Activated CD4-positive, CD25-positive, alpha-beta regulatory T cell treated with anti-CD3 and anti-CD28 coated beads, Interleukin-2, amount 50 U/mL, for 24 hours (primary cell): ENCODE measurements around the gene CROCC2.

ENCODE experiments used
- ATAC-seq, 2 donors: fragments of 150-1000 bp; cut with Tn5 transposase; one replicate each; pipeline ENCODE4 v1.10.0; 2021; ENCODE audit warnings: mild to moderate bottlenecking in 1 of 2, moderate library complexity in 1 of 2

Gene CROCC2

DNA sequence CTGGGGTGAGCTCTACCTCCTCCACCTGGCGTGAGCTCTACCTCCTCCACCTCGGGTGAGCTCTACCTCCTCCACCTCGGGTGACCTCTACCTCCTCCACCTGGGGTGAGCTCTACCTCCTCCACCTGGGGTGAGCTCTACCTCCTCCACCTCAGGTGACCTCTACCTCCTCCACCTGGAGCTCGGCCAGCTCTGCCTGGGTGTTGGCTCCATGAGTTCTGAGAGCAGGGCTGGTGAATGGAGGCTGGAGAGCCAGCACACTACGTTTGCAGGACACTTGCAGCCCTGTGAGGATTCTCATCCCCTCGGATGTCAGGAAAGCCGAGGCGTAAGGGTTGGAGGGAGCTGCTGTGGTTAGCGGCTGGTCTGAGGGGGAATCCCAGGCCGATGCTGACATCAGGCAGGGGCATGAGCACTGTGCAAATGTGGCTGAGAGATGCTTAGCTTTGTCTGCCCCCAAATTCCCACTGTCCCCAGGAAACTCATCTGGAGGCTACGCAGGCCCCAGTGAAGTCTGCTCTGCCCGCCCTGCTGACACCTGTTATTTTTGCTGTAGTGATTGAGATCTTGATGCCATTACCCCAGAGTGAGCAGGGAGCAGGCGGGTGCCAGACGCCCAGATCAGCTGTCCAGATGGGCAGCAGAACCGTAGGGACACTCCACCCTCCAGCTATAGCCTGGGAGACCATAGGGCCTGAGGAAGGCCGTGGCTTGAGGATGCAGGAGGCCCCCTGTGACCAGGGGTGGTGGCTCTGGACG, 3.3 kb downstream of the CROCC2 start:
- ATAC-seq = no peak

DNA sequence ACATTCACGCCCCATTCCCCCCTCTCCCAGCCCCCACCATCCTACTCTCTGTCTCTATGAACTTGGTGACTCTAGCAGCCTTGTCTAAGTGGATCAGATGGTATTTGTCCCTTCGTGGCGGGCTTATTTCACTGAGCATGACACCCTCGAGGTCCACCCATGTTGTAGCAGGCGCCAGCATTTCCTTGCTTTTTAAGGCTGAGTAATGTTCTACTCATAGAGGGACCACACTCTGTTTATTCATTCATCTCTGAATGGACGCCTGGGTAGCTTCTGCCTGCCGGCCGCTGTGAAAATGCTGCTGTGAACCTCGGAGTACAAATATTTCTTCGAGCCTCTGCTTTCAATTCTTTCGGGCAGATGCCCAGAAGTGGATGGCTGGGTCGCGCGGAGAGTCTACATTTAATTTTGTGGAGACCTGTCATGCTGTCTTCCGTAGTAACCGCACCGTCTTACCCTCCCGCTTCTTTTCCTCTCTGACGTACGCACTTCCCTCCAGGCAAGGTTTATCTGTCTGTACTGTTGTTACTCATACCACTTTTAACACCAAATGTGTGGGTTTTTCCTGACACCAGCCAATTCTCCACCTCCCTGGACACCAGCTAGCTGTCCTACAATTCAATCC, 5.6 kb downstream of the CROCC2 start:
- ATAC-seq = no peak

DNA sequence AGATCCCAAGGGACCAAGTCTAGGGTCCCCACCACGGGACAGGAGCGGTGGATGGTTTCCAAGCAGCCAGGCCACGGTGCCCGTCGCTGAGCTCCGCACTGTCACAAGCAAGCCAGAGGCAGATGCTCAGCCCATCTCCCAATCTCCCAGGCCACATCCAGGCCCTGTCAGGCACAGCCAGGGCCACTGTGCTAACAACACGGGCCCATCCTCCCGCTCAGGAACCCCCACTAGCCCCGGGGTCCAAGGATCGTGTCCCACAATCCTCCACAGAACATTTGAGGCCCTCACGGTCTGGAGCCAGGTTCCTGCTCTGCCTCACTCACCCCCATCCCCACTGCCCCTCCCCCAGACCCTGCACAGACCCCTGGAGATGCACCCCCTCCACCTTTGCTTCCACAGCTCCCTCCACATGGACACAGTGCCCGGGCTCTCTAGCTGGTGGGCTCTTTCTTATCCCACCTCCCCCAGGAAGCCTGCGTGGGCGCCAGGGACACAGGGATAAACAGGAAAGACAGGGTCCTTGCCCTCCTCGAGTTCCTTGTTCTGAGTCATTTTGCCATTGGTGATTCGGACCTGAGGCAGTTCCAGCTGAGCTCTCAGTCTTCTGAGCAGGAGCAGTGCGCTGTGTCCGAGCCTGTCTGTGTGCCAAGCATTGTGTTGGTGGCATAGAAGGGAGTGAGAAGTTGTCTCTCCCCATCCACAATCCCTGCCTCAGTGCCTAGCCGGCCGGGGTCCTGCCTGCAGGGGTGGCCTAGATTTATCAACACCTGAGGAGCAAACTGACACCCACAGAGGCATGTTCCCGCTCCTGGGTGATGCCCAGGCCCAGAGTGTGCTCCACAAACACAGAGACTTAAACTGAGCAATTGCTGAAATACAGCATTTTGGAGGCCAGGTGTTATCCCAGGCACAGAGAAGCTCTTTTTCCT, 7.0 kb downstream of the CROCC2 start:
- ATAC-seq = no peak

DNA sequence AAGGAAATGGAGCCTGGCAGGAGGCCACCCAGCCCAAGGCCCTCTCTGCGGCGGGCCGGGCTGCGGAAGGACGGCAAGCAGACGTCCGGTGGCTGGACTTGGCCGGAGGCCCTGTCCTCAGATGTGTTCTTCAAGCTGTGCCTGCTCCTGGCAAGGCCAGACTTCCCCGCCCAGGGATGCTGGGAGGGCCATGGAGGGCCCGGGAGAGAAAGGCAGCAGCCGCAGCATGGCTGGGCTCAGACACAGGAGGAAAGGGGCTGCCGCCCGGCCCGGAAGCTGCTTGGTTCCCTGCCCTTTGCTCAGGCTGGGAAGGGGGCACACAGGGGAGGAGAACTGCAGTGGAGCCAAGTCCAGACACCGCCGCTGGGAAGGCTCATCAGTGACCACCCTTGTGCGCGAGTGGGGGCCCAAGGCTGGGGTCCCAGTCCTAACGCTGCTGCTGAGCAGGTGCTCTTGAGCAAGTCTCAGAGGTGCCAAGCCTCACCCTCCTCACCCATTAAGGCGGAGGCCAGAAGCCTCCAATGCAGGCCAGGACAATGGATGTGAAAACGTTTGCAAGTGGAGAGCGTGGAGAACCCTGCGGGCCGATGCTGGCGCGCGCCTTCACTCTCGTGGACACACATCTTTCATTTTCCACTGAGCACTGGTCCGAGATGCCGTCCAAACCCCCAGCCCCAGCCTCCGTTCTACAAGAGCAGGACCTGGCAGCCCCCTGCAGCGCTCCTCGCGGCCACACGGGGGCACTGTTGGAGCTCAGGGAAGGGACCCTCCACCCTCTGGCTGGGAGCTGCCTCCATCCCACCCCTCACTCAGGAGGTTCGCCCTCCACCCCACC, 7.9 kb downstream of the CROCC2 start:
- no peak for ATAC-seq

DNA sequence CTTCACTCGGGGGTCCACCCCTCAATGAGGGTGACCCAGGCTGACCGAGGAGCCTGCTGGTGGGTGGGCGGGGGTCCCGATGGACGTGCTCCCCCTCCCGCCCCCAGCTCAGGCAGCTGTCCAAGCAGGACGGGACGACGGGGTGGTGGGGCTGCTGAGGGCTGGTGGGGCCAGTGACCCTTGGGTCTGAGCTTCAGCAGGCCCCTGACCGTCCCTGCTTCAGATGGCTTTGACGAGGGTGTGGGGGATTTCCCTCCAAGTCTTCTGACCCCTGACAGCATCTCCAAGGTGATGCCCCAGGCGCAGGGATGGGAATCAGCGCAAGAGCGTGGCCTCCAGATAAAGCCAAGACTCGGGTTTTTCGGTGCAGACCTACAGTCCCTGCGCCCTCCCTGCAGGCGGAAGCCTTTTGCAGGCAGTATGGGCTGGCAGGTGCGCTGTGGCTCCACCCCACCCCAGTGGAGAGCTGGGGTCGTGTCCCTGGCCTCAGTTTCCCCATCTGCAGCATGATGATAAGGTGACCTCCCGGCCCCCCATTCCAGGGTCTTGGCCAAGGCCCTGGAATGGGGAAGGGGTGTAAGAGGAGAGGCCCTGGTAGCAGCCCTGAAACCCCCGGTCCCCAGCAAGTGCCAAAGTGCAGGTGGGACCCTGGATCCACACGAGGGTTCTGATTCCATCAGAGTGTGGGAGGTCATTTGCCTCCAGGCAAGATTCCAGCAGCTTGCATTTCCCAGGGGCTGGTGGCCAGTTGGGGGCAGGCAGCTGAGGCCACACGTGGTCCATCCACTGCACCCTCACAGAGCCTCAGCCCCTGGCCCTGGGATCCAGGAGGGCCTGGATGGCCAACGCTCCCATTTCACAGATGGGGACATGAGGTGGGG, 8.7 kb downstream of the CROCC2 start:
- ATAC-seq = no peak

DNA sequence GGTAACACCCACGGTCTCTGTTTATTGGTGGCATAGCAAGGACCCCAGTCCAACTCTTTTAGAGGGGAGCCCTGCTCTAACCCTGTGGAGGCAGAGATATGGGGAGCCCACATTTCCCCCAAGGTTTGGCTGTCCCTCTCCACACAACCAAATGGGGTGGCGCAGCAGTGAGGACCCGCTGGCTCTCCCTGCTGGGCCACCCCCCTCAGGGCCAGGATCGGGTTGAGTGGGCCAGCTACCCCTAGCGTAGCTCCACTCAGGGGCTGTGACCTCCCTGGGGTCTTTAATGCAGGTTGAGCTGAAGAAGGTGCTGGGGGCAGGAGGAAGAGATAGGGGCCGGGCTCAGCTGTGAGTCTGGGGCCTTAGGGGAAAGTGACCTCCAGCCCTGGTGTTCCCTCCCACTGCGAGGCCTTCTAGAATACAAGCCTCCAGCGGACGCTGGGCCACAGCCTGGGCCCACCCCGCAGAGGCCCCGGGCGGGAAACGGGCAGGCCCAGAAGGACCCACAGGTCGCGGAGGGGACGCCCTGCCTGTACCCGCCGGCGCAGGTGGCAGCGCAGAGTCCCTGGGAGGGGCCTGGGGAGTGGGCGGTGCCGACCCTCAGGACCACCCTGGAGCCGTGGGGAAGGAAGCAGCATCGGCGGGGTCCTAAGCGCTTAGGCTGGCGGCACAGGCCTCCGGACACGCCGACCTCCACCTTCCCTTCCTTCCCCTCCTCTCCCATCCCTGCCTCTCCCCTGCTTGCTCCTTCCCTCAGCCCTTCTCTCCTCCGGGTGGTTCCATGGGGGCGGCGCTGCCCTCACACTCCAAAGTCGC, 9.6 kb downstream of the CROCC2 start:
- ATAC-seq = no peak

DNA sequence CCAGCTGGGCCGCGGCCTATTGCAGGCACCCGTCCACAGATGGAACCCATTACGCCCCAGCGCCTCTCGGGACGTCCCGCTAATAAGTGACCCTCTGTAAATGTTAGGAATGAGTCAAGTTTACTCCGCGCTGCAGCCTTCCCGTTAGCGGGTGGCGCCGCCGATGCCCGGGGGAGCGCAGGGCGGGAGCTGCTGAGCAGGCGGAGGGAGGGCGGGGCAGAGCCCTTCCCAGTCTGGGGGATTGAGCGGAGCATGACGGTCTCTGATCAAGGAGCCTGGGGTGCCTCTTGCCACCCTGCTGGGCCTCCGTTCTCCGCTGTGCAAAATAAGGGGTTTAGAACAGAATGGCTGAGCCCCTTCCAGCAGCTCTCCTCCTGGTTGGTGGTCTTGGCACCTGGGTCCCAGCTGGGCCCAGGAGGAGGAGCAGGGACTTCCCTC, 10.5 kb downstream of the CROCC2 start:
- no peak for ATAC-seq

DNA sequence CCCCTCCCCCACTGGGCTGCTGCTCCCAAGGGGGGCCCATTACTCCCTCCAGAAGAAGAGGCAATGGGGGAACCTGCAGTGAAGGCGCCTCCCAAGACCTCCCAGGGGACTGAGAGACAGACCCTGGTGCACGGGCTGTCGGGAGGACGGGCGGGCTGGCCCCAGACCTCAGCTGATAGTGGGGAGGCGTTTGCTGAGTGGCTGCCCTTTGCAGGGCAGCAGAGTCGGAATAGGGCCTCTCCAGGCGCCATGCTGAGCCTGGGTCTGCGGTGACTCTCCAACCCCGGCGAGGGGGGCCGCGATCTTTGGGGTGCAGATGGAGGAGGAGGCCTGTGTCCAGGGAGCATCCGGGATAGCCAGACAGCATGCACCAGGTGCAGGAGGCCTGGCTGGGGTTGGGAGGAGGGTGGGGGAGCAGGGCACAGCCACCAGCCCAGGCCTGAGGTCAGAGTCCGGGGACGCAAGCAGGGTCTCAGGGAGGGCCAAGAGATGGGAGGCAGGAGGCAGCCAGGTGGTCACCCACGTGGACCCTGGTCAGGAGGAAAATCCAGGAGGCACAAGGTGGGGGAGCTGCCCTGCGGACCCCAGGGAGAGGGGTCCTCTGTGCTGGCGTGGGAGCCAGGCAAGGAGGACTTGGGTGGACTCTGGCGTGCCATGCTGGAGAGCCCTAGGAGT, 11.0 kb downstream of the CROCC2 start:
- ATAC-seq = no peak

DNA sequence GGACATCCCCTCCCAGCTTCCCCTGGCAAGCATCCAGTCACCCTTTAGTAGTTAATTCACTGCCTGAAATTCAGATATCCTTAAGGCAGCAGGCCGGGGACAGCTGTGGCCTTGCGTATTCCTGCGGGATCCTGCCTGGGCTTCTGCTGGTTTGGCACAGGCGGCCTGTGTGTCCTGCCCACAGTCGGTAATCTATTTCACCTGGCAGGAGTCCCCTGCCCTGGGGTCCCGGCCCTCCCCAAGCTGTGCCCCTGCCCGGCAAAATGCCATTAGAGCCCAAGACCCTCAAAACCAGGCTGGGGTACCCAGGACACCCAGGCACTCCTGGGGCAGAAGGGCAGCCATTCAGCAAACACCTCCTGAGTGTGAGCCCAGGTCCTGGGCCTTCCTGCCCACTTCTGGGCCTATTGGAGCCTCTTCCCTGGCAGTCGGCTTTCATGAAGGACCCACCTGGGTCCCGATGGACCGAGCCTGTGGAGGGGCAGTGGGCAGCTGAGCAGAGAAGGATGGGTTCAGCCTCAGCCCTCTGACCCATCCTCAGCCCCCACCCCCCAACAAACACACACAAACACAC, 11.6 kb downstream of the CROCC2 start:
- ATAC-seq = no peak

DNA sequence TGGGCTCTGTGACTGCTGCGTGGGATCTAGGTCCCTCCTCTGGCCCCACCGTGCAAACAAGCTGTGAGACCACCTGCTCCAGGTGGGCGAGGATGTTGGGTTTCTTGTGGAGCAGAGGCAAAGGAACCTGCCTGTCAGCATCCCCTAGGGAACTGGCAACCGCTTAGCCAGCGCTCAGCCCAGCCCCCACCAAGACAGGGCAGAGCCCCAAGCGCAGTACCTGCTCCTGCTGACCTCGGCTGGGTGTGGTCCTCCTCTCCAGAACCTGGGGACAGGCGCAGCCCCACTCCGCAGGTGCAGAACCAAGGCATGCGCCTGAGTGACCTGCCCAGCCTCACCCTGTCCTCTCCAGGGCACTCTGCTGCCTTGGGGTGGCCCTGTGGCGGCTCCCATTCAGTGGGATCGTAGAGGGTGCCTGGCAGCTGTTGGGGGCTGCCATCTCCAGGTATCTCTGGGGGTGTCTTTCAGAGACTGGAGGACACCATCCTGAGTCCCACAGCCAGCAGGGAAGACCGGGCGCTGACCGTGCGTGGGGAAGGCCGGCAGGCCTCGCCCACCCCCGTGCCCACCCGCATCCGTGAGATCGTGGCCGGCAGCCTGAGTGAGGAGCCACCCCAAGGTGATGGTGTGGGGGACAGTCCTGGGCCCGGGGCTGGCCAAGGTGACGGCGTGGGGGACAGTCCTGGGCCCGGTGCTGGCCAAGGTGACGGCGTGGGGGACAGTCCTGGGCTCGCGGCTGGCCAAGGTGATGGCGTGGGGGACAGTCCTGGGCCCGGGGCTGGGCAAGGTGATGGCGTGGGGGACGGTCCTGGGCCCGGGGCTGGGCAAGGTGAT, 12.3 kb downstream of the CROCC2 start:
- no peak for ATAC-seq

DNA sequence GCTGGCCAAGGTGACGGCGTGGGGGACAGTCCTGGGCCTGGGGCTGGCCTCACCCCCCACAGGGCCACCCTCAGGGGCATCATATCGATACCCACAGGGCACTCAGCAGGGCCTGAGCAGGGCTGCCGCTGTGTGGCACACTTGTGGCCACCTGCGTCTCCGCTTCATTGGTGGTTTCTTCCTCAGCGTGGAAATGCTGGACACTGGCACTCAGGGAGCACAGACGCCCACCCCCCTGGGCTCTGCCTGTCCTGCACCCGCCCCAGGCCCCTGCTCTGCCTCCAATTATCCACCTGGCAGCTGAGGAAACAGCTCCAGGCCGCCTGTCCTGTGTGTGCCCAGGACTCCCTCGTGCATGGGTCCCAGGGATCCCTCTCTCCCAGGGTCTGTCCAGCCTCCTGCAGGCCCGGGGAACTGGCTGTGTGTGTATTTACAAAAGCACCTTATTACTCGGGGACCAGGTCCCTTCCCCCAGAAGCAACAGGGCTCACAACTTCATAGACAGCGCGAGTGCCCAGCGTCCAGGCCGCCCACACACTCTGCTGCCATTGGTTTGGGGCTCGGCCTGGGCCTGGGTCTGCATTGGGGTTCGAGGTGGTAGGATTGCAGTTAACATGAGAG, 13.1 kb downstream of the CROCC2 start:
- ATAC-seq = no peak

DNA sequence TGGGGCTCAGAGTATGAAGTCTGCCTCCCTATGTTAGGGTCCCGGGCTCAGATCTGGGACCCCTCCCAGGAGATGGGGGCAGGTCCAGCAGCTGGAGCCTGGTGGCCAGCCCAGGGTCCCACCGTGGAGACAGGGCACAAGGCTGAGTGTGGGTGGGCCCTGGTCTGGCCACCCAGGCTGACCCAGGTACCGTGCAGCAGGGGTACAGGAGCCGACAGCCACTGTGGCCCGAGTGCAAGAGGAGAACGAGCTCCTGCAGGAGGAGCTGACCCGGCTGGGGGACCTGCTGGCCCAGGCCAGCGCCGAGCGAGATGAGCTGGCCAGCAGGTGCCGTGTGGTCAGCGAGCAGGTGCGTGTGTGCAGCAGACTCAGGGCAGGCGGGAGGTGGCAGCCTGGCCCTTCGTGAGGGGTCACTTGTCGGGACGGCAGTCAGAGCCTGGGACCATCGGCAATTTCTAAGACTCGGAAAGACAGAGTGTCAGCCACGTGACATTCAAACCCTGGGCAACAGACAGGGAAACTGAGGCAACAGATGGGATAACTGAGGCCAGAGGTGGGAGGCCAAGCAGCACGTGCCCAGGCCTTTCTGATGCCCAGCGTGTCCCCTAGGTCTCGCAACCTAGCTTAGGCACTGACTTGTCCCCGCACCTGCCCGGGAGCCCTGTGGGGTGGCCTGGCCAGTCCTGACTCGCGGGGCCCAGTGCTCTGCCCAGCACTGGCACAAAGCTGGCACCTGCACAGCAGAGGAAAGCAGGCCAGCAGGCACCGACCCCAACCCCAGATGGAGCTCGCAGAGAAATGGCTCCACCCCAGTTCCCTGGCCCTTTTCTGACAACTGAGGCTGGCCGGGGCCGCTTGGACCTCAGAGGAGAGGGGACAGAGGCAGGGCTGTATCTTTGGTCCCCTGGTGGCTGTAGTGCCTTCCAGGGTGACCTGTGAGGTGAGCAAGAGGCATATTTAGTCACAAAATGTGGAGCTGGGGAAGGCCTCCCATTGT, 13.9 kb downstream of the CROCC2 start:
- ATAC-seq = no peak

DNA sequence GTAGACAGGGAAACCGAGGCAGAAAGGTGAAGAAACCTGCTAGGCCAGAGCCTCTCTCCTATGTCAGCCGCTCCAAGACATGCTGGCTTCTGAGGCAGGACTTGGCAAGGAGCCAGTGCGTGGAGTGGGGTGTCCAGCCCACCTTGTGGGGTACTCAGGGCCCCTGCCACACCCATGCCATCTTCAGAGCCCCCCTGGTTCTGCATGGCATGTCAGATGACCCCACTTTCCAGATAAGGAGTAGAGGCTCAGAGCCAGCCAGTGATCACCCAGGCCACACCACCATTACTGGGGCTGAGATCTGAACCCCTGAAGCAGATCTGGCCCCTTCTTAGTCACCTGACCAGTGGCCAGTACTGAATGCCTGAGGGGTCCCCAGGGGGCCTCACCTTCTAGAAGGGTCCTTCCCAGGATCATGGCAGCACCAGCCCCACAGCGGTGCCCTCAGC, 14.7 kb downstream of the CROCC2 start:
- no peak for ATAC-seq

DNA sequence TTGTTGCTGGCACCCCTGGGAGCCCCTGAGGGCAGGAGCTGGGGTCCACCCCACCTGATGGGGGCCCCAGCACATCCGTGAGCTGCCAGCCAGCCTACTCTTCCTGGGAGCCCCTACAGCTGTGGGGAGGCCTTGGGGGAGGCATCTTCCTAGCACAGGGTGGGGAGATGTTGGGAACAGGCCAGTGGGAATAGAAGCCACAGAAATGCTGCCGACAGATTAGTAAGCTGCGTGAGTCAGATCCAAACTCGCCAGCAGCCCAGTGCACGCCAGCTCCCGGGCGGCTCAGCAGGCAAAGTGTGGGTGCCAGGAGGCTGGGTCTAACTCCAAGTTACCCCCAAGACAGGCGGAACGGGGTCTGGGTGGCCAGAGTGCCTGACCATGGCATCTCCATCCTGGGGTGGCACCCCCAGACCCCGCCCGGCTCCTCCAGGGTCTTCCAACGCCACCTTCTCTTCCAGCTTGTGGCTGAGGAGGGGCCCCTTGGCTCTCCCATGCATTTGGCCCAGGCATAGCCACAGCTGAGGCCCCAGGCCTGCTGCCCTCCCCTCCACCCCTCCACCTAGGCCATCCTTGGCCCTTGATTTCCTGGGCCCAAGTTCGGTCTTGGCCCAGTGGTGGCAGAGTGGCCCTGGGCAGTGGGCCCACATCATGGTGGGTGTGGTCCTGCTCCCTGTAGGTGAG, 15.3 kb downstream of the CROCC2 start:
- no peak for ATAC-seq

DNA sequence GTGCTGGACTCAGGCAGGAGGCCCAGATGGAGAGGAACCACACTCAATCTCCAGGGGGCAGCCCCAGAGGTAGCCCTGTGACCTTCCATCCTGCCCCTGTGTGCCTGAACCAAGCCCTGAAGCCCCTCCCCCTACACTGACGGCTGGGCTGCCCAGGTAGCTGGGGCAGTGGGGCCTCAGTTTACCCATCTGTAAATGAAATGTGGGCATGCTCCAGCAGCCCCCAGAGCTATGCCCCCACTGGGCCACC, 15.8 kb downstream of the CROCC2 start:
- ATAC-seq = no peak

DNA sequence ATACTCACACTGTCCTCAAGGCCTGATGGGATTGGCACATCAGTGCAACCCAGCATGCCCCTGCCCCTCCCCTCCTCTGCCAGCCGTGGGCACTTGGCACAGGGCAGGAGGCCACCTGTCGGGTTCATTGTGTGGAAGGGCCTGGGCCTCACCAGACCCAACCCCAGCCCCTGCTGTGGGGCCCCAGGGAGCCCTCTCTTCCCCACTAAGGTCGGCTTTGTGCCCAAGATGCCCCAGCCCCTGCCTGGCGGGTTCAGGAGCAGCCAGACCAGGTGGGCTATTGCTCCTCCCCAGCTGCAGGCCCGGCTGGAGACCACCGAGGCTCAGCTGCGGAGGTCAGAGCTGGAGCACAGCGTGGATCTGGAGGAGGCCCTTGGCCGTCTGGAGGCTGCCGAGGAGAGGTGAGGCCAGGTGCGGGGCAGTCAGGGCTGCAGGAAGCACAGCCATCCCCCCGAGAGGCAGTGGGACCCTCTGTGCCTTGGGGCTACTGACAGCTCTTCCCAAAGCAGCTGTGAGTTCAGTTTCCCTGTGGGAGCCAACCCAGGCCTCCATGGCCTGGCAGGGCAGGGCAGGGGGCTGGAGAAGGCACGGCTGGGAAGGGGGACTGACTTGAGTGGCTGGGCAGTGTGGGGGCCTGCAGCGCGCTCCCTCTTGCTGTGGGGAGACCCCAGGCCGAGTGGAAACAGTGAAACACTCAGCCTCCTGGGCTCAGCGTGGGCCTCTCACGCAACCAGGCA, 16.3 kb downstream of the CROCC2 start:
- no peak for ATAC-seq
